Lower leg skin (tissue), 3 donors: ENCODE data around the gene PATZ1.

ENCODE experiments used
- POLR2A ChIP-seq, 2 donors: fragments of 450-650 bp; IDR thresholded peaks; one replicate each; pipeline ENCODE4 v1.6.1; 2016 to 2017; ENCODE audit warnings: antibody characterized with exemption in 2 of 2, mild to moderate bottlenecking in 1 of 2, moderate library complexity in 1 of 2
- TF ChIP-seq, protein P1 (sequence below), 3 donors: fragments of 450-650 bp; IDR thresholded peaks; one replicate each; pipeline ENCODE4 v1.5.1; 2016; ENCODE audit warnings: antibody characterized with exemption in 3 of 3, mild to moderate bottlenecking in 3 of 3, moderate library complexity in 2 of 3

GRCh38 chr22:31344256-31344577, 1.9 kb downstream of the PATZ1 start:
- TF ChIP-seq, protein P1, sequence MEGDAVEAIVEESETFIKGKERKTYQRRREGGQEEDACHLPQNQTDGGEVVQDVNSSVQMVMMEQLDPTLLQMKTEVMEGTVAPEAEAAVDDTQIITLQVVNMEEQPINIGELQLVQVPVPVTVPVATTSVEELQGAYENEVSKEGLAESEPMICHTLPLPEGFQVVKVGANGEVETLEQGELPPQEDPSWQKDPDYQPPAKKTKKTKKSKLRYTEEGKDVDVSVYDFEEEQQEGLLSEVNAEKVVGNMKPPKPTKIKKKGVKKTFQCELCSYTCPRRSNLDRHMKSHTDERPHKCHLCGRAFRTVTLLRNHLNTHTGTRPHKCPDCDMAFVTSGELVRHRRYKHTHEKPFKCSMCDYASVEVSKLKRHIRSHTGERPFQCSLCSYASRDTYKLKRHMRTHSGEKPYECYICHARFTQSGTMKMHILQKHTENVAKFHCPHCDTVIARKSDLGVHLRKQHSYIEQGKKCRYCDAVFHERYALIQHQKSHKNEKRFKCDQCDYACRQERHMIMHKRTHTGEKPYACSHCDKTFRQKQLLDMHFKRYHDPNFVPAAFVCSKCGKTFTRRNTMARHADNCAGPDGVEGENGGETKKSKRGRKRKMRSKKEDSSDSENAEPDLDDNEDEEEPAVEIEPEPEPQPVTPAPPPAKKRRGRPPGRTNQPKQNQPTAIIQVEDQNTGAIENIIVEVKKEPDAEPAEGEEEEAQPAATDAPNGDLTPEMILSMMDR (IDR thresholded peaks at IDR 0.05) = no peak
- no peak for TF ChIP-seq POLR2A (IDR thresholded peaks at IDR 0.05)
